GM18858 (cell line): ENCODE measurements around the gene CMTR1.

Experiments
- ATAC-seq: cut with Tn5 transposase; IDR thresholded peaks from one replicate; pipeline ENCODE4 v1.9.1; 2021; ENCODE audit not compliant: unreplicated experiment

The CMTR1 gene

GRCh38 chr6:37511201-37511600, 78.2 kb downstream of the CMTR1 start:
- no peak for ATAC-seq

- no peak for ATAC-seq
Observed at GRCh38 chr6:37511910-37512399, 78.9 kb downstream of the CMTR1 start.

GRCh38 chr6:37512400-37513011, 79.5 kb downstream of the CMTR1 start:
- ATAC-seq = no peak

GRCh38 chr6:37513155-37513554, 80.1 kb downstream of the CMTR1 start:
- ATAC-seq = no peak

- ATAC-seq = no peak
Observed at GRCh38 chr6:37513576-37513975, 80.6 kb downstream of the CMTR1 start.

GRCh38 chr6:37514321-37514771, 81.3 kb downstream of the CMTR1 start:
- ATAC-seq = no peak

- ATAC-seq = no peak
Observed at GRCh38 chr6:37514837-37515236, 81.8 kb downstream of the CMTR1 start.

- ATAC-seq = no peak
Observed at GRCh38 chr6:37515712-37516075, 82.7 kb downstream of the CMTR1 start.

GRCh38 chr6:37516076-37516919, 83.3 kb downstream of the CMTR1 start:
- ATAC-seq = no peak

- no peak for ATAC-seq
Observed at GRCh38 chr6:37516920-37517405, 83.9 kb downstream of the CMTR1 start.

- ATAC-seq = no peak
Observed at GRCh38 chr6:37517411-37517812, 84.4 kb downstream of the CMTR1 start.

GRCh38 chr6:37518116-37518515, 85.1 kb downstream of the CMTR1 start:
- no peak for ATAC-seq

- no peak for ATAC-seq
Observed at GRCh38 chr6:37519461-37519860, 86.4 kb downstream of the CMTR1 start.

- no peak for ATAC-seq
Observed at GRCh38 chr6:37520926-37521325, 87.9 kb downstream of the CMTR1 start.

GRCh38 chr6:37521674-37522073, 88.7 kb downstream of the CMTR1 start:
- ATAC-seq = no peak

- ATAC-seq = no peak
Observed at GRCh38 chr6:37522836-37523235, 89.8 kb downstream of the CMTR1 start.

- no peak for ATAC-seq
Observed at GRCh38 chr6:37523412-37523811, 90.4 kb downstream of the CMTR1 start.

- no peak for ATAC-seq
Observed at GRCh38 chr6:37524025-37524969, 91.3 kb downstream of the CMTR1 start.

- no peak for ATAC-seq
Observed at GRCh38 chr6:37524970-37525318, 91.9 kb downstream of the CMTR1 start.

- ATAC-seq = no peak
Observed at GRCh38 chr6:37525460-37526357, 92.7 kb downstream of the CMTR1 start.
